Upper lobe of left lung (tissue), 4 donors: ENCODE results near the gene VPS41.

ENCODE experiments used
- POLR2AphosphoS5 ChIP-seq, 2 donors: sonication (generic); formaldehyde crosslinking; IDR thresholded peaks; one replicate each; pipeline ENCODE4 v1.5.1; 2017; ENCODE audit warnings: antibody characterized with exemption in 2 of 2
- TF ChIP-seq, protein P1 (sequence below), 6 experiments: fragments of 450-650 bp in 4 of 6; fragments of 200-600 bp in 2 of 6; sonication (generic) in 2 of 6; IDR thresholded peaks; one replicate each; pipeline ENCODE4 v1.5.1; 2016 to 2019; ENCODE audit warnings: antibody characterized with exemption in 6 of 6

DNA sequence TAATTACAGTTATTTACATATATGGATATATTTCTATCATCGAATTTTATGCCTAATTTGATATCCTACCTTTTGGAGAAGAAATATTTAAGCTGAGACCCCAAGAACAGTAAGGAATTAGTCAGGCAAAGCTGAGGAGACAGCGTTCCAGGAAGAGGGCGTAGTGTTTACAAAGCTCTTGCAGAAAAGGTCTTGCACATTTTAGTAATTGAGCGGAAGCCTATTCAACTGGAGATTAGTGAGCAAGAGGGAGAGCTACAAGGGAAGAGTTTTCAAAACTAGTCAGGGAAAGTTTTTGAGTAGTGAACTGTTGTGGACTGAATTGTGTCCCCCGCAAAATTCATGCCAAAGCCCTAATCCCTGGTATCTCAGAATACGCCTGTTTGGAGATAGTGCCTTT, 42.2 kb upstream of the VPS41 start:
- no peak for TF ChIP-seq POLR2AphosphoS5 (IDR thresholded peaks at IDR 0.05)
- TF ChIP-seq, protein P1, sequence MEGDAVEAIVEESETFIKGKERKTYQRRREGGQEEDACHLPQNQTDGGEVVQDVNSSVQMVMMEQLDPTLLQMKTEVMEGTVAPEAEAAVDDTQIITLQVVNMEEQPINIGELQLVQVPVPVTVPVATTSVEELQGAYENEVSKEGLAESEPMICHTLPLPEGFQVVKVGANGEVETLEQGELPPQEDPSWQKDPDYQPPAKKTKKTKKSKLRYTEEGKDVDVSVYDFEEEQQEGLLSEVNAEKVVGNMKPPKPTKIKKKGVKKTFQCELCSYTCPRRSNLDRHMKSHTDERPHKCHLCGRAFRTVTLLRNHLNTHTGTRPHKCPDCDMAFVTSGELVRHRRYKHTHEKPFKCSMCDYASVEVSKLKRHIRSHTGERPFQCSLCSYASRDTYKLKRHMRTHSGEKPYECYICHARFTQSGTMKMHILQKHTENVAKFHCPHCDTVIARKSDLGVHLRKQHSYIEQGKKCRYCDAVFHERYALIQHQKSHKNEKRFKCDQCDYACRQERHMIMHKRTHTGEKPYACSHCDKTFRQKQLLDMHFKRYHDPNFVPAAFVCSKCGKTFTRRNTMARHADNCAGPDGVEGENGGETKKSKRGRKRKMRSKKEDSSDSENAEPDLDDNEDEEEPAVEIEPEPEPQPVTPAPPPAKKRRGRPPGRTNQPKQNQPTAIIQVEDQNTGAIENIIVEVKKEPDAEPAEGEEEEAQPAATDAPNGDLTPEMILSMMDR (IDR thresholded peaks at IDR 0.05): no peak
